Glomerular visceral epithelial cell (primary cell): ENCODE measurements around the gene MGAT4C.
"Not testable (repeated sequence)": the region's sequence is repeated elsewhere in the genome, so short reads cannot be mapped to it uniquely, and the experiment has no call there.

Experiments
- DNase-seq: peaks from one replicate; pipeline ENCODE4 v3.0.0-alpha.2; 2016; ENCODE audit errors: extremely low spot score

Gene MGAT4C

GRCh38 chr12:86134561-86134960 is 121.6 kb downstream of the MGAT4C start:
- DNase-seq = peak; percentile 41

- not testable (repeated sequence) for DNase-seq
These were observed 129.3 kb downstream of the MGAT4C start for GRCh38 chr12:86126900-86127299.

- no peak for DNase-seq
These were observed 133.2 kb downstream of the MGAT4C start for GRCh38 chr12:86122846-86123468.

GRCh38 chr12:86118161-86118560 is 138.0 kb downstream of the MGAT4C start:
- DNase-seq = no peak

GRCh38 chr12:86117711-86118110 is 138.5 kb downstream of the MGAT4C start:
- DNase-seq = no peak

GRCh38 chr12:86104087-86104486 is 152.1 kb downstream of the MGAT4C start:
- DNase-seq = no peak

- no peak for DNase-seq
These were observed 159.0 kb downstream of the MGAT4C start for GRCh38 chr12:86097161-86097560.

- no peak for DNase-seq
These were observed 164.5 kb downstream of the MGAT4C start for GRCh38 chr12:86091681-86092080.

- DNase-seq = no peak
These were observed 174.3 kb downstream of the MGAT4C start for GRCh38 chr12:86081843-86082242.

- not testable (repeated sequence) for DNase-seq
These were observed 197.1 kb downstream of the MGAT4C start for GRCh38 chr12:86059052-86059451.

- DNase-seq = no peak
These were observed 198.9 kb downstream of the MGAT4C start for GRCh38 chr12:86057092-86057845.

- no peak for DNase-seq
These were observed 203.3 kb downstream of the MGAT4C start for GRCh38 chr12:86052921-86053320.

GRCh38 chr12:86050010-86050409 is 206.2 kb downstream of the MGAT4C start:
- DNase-seq = no peak

GRCh38 chr12:86044396-86044795 is 211.8 kb downstream of the MGAT4C start:
- no peak for DNase-seq

- no peak for DNase-seq
These were observed 214.1 kb downstream of the MGAT4C start for GRCh38 chr12:86042062-86042461.

GRCh38 chr12:86018361-86018760 is 237.8 kb downstream of the MGAT4C start:
- DNase-seq = no peak

GRCh38 chr12:86015026-86015425 is 241.2 kb downstream of the MGAT4C start:
- no peak for DNase-seq

- DNase-seq = no peak
These were observed 249.5 kb downstream of the MGAT4C start for GRCh38 chr12:86006727-86007126.

GRCh38 chr12:85998074-85998473 is 258.1 kb downstream of the MGAT4C start:
- DNase-seq = no peak

GRCh38 chr12:85996280-85996679 is 259.9 kb downstream of the MGAT4C start:
- no peak for DNase-seq

GRCh38 chr12:85993746-85994145 is 262.4 kb downstream of the MGAT4C start:
- DNase-seq = no peak

- DNase-seq = no peak
These were observed 270.2 kb downstream of the MGAT4C start for GRCh38 chr12:85985996-85986395.

- DNase-seq = no peak
These were observed 272.6 kb downstream of the MGAT4C start for GRCh38 chr12:85983601-85984000.
